ENCODE data around the gene C3orf80. TPM values are rescaled to one million over a fixed set of nuclear protein-coding genes. Genes with fewer than 3 reads are reported as not detected.
"Not testable (repeated sequence)": the region's sequence is repeated elsewhere in the genome, so short reads cannot be mapped to it uniquely, and the experiment has no call there.

Gene C3orf80
- total RNA-seq, 1 donor from 2014 or later: 7.7 TPM

DNA sequence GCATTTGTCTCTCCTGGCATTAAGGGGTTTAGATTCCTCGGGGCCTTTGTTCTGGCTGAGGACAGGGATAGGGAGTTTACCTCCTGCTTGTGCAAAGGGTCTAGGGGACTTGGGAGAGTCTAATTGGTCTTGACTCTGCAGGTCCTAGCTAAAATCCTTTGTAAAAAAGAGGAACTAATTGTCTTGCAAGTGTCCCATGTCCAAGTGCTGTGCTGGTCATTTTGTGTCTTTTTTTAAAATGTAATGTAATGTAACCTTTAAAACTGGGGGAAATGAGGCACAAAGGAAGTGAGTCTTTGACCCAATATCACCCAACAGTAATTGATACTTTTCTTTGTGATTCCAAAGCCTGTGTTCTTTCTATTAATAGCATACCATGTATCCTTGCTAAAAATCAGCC is 14.9 kb upstream of the C3orf80 start:
- FAIRE-seq: no peak
- DNase-seq (ENCODE audit: low spot score in 2 of 2): no peak

DNA sequence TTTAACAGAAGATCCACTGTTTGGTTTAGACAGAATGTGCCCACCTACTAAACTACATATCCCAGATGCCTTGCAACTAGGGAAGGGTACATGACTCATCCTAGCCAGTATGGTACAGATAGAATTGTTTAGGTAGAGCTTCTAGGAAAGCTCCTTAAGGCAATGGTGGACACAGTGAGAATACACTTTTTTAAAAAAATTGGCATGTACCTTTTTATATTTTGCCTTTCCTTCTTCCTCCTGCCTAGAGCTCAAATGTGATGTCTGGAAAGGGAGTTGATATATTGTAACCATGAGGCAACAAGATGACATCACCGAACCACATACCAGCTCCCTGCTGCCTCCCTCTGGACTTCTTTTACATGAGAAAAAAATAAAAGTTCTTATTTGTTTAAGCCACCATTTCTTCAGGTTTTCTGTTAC is 14.4 kb upstream of the C3orf80 start:
- no peak for FAIRE-seq
- no peak for DNase-seq (ENCODE audit: low spot score in 2 of 2)

DNA sequence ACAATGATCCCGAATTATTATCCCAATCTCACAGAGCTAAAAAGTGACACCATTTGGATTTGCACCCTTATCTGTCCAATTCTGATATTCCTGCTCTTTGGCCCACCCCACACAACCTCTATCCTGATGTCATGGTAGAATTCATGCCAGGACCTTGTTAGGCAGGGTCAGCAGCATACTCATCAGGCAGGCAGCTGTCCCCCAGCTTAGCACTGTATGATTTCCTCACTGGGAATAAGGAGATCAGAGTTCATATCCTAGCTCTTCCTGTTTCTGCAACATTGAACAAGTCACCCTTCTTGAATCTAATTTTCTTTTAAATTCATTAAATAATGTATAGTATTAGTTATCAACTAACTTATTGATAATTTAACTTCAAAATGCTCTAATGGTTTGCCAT is 12.0 kb upstream of the C3orf80 start:
- FAIRE-seq: no peak

DNA sequence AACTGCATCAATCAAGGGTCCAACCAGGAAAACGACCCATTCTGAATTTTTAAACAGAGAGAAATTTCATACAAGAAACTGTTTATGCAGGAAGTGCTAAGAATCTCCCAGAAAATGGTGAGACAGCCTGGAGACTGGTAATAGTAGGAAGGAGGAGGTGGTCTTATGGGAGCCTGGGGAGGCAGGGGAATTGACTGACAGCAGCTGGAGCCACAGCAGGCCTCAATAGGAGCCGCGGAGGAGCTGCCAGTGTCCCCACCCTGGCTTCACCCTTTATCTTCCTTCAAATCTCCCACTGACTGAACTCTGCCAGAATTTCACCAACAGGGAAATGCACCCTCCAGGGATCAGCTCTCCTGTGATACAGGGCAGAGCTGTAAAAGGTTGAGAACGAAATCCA is 7.5 kb upstream of the C3orf80 start:
- FAIRE-seq (no peak), DNase-seq (ENCODE audit: low spot score in 2 of 2) (no peak)

More for the DNA sequence above, 12.0 kb upstream of the C3orf80 start:
- no peak for DNase-seq (ENCODE audit: low spot score in 2 of 2)

DNA sequence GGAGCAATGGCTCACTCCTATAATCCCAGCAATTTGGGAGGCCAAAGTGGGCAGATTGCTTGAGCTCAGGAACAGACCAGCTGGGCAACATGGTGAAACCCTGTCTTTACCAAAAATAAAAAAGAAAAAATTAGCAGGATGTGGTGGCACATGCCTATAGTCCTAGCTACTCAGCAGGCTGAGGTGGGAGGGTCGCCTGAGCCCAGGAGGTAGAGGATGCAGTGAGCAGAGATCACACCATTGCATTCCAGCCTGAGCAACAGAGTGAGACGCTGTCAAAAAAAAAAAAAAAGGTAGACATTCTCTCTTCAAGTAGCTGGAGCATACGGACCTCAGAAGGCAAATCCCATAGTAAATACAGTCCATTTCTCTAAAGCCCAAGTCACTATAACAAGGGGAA is 7.1 kb upstream of the C3orf80 start:
- DNase-seq (ENCODE audit: low spot score in 2 of 2) (no peak), FAIRE-seq (no peak)

DNA sequence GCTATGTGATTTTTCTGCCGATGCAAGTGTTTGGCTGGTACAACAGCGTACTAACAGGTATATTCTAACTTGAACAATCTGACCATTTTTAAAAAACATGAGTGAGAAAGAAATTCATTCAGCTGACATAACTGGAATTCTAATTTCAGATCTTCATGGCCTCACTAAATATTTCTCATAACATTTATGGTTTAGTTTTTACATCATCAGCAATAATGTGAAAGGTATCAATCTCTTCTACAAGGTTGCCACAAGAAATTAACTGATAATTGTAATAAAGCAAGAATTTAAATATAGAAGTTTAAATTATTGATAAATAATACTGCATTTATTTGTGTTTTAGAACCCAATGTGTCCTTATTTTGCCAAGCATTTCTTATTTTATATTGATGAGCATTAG is 5.2 kb upstream of the C3orf80 start:
- no peak for FAIRE-seq

DNA sequence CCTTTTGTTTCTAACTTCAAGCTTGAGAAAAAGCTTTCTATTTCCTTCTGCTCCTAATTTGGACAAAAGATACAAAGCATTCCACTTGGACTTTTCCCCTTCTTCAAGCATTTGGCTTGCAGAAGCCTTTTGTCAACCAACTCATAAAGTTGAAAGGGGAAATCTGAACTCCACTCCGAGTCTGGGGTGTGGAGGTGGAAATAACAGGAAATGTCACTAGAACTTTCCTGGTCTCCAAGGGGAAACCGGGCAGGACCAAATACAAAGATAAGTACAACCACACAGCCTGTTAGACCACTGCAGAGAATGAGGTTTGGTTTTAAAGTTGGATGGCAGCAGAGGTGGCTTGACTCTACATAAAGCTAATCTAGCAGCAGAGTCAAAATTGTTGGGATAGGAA is 4.2 kb upstream of the C3orf80 start:
- FAIRE-seq (no peak), DNase-seq (ENCODE audit: low spot score in 2 of 2) (no peak)

More for the DNA sequence above, 5.2 kb upstream of the C3orf80 start:
- no peak for DNase-seq (ENCODE audit: low spot score in 2 of 2)

DNA sequence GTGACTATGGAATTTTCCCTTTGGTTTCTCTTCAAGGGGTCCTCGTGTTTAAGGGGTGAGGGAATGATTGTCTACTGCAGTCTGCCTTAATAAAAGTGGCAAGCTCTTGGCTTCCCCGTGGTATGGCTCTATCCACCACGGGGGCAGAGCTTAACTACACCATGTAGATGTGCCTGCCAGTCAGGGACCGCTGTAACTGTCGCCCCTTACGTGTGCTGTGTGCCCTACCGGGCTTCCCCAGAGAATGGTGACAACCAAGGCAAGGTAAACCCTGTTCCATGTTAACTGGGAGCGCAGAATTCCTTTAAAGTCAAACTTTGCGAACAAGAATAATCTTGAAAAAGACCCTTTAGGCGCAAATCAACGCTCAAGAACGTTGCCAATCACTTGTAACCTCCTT is 966 bp upstream of the C3orf80 start:
- DNase-seq (ENCODE audit: low spot score in 2 of 2) (no peak), FAIRE-seq (no peak)

DNA sequence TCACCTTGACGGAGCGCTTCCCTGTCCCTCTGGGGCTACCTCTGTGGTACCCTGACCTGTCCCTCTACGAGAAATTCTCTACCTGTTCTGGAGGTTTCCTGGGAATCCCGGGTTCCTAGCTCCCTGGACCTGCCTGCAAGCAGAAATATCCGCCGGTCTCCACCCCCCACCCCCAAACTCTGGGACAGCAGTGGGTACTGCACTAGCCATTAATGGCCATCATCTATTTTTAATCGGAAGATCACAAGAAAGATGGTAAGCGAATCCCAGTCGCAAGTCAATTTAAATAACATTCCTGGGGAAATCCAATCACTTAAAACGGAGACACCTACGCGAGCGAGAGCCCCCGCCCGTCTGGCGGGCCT is 429 bp upstream of the C3orf80 start:
- FAIRE-seq: no peak
- DNase-seq (ENCODE audit: low spot score in 2 of 2): no peak

DNA sequence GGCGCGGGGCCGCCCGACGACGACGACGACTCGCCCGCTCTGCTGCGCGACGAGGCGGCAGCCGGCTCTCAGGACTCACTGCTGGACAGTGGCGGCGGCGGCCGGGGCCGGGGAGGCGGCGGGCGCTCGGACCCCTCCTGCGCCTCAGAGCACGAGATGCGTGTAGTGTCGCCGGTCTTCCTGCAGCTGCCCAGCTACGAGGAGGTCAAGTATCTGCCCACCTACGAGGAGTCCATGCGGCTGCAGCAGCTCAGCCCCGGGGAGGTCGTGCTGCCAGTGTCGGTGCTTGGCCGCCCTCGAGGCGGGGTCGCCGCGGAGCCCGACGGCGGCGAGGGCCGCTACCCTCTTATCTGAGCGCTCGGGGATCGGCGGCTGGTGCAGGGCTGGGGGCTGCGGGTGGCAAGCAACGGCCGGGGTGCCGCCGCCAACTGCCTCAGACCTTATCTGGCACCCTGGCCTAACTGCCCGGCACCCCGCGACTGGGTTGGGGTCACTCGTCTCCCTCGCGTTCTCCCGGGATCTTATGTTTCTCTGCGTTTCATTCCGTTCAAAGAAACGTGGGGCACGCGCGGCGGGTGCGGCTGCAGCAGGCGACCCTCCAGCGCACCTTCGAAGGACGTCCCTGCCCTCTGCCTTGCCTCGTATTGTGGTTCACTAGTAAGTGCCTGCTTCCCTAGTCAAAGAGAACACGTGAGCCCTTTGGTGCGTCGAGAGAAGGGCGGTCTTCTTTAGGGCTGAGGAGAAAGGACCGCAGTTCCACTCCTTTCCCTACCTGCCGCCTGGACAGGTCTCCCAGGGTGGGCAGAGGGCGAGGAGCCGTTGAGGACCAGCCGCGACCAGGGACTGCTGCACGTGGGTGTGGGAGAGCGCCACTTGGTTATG is 1.0 kb downstream of the C3orf80 start:
- DNase-seq (ENCODE audit: low spot score in 2 of 2) (peak in 1 of 2 donors; percentile 10), FAIRE-seq (no peak)

DNA sequence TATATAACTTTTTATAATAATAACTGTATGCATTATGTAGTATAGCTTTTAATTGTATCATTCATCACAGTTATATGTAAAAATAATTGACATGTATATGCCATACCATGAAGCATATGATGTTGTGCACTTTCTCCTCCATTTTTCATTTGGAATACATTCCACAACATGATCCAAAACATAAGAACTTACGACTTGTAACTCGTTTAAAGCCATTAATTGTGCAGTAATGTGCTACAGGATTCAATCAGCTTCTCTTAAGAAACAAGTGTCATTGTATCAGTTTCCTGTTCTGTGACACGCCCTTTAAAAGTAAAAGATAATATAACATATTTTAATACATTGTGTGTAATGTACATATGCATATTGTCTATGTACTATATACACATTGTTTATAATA is 2.2 kb downstream of the C3orf80 start:
- FAIRE-seq: no peak
- DNase-seq (ENCODE audit: low spot score in 2 of 2): no peak

DNA sequence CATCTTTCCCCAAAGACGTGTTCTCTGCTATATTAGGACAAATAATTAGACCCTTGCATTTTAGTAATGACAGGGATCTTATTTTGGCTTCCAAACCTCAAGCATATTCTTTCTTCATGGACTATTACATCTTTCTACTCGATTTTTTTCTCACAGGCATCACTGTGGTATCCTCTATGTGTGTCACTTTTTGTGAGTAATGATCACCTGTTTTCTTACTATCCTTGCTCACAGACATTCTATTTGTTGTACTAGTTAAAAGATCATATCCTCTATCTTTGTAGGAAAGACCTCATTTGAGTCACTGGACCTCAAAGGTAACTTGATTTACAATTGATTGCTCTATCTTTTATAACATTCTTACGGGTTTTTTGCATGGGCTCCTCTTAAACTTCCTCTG is 6.8 kb downstream of the C3orf80 start:
- no peak for FAIRE-seq
- no peak for DNase-seq (ENCODE audit: low spot score in 2 of 2)

DNA sequence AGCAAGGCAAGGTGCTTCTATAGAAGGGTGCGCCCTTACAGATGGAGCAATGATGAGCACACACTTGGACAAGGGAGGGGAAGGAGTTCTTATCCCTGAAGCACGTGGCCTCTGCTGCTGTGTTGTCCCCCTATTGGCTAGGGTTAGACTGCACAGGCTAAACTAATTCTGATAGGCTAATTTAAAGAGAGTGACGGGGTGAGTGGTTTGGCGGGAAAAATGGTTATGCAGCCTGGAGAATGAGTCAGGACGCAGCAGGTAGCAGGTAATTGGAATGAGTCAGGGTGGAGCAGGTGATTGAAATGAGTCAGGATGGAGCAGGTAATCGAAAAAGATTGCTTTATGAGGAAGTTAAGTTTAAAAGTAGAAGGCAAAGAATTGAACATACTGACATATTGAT is 15.5 kb downstream of the C3orf80 start:
- FAIRE-seq: not testable (repeated sequence)

DNA sequence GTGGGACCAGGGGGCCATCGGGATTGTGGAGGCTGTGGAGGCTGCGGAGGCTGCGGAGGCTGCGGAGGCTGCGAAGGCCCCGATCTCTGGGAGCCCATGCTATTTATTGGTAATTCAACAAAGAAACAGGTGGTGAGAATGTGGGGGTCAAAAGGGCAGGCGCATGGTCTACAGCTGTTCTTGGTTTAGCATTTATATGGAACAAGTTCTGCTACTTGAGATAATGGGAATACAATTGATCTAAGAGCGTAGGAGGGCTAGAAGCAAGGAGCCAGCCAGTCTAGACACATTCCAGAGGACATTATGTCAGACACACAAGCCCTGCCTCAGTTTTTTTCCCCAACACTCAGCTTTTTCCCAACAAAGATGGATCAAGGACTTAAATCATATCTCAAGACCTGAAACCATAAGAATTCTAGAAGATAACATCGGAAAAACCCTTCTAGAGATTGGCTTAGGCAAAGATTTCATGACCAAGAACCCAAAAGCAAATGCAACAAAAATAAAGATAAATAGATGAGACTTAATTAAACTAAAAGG is 20.1 kb downstream of the C3orf80 start:
- no peak for FAIRE-seq
- no peak for DNase-seq (ENCODE audit: low spot score in 2 of 2)

More for the DNA sequence above, 15.5 kb downstream of the C3orf80 start:
- DNase-seq (ENCODE audit: low spot score in 2 of 2): not testable (repeated sequence)

DNA sequence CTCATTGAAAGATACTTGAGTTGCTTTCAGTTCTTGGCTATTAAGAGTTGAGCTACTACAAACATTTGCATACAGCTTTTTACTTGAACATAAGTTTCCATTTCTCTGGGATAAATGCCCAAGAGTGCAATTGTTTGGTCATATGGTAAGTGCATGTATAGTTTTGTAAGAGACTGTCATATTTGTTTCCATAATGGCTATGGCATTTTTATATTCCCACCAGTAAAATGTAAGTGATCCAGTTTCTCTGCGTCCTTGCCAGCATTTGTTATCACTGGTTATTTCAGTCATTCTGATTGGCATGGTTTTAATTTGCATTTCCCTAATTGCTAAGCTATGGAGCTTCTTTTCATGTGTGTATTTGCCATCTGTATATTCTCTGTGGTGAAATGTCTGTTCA is 22.5 kb downstream of the C3orf80 start:
- DNase-seq (ENCODE audit: low spot score in 2 of 2): no peak
- FAIRE-seq: no peak

DNA sequence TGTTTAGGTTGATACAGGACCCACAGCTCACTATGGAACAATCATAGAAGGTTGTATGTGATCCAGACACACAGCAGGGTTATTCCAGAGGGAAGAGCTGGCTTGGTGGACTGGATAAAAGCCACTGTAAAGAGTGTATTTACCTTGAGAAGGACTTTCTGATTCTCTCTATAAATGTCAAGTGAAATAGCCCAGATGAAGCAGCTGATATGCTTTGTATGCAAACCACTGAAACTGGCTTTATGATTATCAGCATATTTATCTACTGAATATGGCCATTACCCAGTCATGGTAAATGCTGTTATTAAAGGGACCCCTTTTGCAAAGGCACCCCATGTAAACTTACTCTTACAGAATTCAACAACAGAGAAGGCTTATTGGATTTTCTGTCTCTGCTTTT is 28.1 kb downstream of the C3orf80 start:
- DNase-seq (ENCODE audit: low spot score in 2 of 2) (no peak), FAIRE-seq (no peak)

DNA sequence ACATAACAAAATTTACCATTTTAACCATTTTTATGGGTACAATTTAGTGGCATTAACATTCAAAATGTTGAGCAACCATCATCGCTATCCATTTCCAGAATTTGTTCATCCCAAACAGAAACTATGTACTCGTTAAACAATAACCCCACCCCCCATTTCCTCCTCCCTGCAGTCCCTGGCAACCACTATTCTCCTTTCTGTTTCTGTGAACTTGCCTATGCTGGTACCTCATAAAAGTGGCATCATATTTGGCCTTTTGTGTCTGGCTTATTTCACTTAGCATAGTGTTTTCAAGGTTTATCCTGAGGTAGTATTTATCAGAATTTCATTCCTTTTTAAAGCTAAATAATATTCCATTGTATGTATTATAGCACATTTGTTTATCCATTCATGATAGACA is 32.4 kb downstream of the C3orf80 start:
- FAIRE-seq (no peak), DNase-seq (ENCODE audit: low spot score in 2 of 2) (no peak)

DNA sequence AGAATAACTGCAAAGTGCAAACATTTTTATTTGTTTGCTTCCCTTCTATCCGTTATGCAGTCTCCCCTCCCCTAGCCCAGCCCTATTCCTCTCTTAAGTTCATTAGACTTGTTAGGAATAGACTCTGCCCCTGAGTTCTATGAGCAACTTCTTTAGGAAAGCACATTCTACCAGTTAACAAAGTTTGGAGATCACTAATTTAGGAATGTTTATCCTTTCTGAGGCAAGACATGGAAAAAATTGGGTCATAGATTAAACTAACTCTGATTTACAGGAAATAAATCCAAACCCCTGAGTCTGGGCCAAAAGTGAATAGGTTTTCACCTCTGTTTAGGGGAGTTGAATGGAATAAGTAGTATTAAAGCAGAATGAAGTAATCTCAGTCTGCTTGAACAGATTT is 34.4 kb downstream of the C3orf80 start:
- no peak for DNase-seq (ENCODE audit: low spot score in 2 of 2)
- no peak for FAIRE-seq

DNA sequence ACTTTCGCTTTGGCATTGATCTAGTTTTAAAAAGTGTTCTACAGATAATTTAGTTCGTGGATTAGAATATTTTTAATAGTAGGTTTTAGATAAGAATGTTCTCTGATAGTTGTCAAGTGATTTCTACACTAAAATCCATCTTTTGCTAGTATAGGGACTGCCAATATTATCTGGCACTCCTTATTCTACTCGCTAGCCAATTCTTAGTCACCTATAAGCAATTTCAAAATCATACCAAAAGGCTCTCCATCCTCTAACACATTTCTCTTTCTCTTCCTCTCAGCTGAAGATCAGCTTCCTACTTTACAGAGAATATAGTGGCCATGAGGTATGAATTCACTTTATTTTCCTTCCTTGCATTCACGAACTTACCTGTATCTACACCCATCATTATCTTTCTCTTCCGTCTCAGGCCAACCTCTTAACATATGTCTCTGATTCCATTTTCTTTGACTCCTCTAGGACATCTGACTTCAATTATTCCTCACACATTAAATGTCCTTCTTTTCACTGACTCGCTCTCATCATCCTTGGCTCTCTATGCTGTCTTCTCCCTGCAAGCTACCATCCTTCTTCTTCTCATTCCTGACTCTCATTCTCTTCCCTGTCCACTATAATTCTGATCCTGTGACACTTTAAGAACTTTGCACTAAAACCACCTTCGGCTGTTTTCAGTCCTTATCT is 35.5 kb downstream of the C3orf80 start:
- DNase-seq (ENCODE audit: low spot score in 2 of 2): no peak
- FAIRE-seq: no peak

DNA sequence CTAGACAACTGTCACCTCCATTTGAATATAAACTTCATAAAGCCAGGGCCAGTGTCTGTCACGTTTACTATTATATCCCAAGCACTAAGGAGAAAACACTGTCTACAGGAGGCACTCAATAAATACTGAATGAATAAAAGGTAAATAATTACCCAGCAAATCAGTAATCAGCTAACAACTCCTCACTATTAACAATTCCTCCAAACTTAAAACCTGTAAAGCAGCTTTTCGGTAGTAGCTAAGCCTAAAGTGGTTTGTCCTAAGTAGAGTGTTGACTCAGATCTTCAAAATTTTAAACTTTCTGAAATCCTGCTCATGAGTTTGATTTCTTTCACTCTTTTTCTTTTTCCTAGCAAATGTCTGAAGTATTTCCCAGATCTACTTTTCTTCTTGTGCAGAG is 39.9 kb downstream of the C3orf80 start:
- DNase-seq (ENCODE audit: low spot score in 2 of 2) (no peak), FAIRE-seq (no peak)

Data from frontal cortex (tissue), 4 donors.